ENCODE data around the gene BOK.

The BOK gene

GRCh38 chr2:241539616-241540374 lies 18.8 kb upstream of the BOK start:
- DNase-seq, result no peak

- DNase-seq, result no peak
Observed at GRCh38 chr2:241540401-241540770, 18.2 kb upstream of the BOK start.

- DNase-seq, result peak; percentile 44
Observed at GRCh38 chr2:241540771-241541561, 17.6 kb upstream of the BOK start.

GRCh38 chr2:241541564-241542277 lies 16.8 kb upstream of the BOK start:
- no peak for DNase-seq

GRCh38 chr2:241542278-241542605 lies 16.3 kb upstream of the BOK start:
- DNase-seq, result no peak

- DNase-seq, result no peak
Observed at GRCh38 chr2:241545106-241545505, 13.4 kb upstream of the BOK start.

GRCh38 chr2:241545523-241546473 lies 12.7 kb upstream of the BOK start:
- no peak for DNase-seq

GRCh38 chr2:241546771-241547498 lies 11.6 kb upstream of the BOK start:
- DNase-seq, result no peak

- DNase-seq, result no peak
Observed at GRCh38 chr2:241547781-241548450, 10.6 kb upstream of the BOK start.

- no peak for DNase-seq
Observed at GRCh38 chr2:241548451-241548835, 10.1 kb upstream of the BOK start.

- no peak for DNase-seq
Observed at GRCh38 chr2:241550616-241551580, 7.6 kb upstream of the BOK start.

- DNase-seq, result no peak
Observed at GRCh38 chr2:241551599-241551997, 6.9 kb upstream of the BOK start.

GRCh38 chr2:241551998-241552737 lies 6.4 kb upstream of the BOK start:
- DNase-seq, result no peak

- DNase-seq, result no peak
Observed at GRCh38 chr2:241553512-241553830, 5.1 kb upstream of the BOK start.

- no peak for DNase-seq
Observed at GRCh38 chr2:241553981-241554380, 4.6 kb upstream of the BOK start.

GRCh38 chr2:241554610-241555322 lies 3.8 kb upstream of the BOK start:
- no peak for DNase-seq

GRCh38 chr2:241555711-241556110 lies 2.8 kb upstream of the BOK start:
- DNase-seq, result no peak

GRCh38 chr2:241556746-241557145 lies 1.8 kb upstream of the BOK start:
- DNase-seq, result no peak

All from NCI-H774 (cell line).